ENCODE data around the gene CSNK2A3.
"Not testable (repeated sequence)": the region's sequence is repeated elsewhere in the genome, so short reads cannot be mapped to it uniquely, and the experiment has no call there.

CSNK2A3 gene

DNA sequence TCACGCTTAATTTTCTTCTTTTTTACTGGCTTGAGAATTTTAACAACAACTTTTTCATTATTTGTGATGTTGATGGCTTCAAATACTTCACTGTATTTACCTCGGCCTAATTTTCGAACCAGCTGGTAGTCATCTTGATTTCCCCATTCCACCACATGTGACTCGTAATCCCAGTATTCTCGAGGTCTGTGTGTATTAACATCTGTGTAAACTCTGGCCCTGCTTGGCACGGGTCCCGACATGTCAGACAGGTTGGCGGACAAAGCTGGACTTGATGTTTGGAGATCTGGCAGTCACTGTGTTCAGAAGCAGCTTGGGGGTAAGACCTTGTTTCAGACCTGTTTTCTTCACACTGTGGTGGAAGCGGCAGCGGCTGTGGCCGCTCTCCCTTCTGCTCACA is at the start of gene CSNK2A3:
Gene CSNK2A3 (minus strand): TSS at position 373 of the 400 bp plus-strand sequence. CDS start 131 bp downstream, at position 242.
- not testable (repeated sequence) for DNase-seq

DNA sequence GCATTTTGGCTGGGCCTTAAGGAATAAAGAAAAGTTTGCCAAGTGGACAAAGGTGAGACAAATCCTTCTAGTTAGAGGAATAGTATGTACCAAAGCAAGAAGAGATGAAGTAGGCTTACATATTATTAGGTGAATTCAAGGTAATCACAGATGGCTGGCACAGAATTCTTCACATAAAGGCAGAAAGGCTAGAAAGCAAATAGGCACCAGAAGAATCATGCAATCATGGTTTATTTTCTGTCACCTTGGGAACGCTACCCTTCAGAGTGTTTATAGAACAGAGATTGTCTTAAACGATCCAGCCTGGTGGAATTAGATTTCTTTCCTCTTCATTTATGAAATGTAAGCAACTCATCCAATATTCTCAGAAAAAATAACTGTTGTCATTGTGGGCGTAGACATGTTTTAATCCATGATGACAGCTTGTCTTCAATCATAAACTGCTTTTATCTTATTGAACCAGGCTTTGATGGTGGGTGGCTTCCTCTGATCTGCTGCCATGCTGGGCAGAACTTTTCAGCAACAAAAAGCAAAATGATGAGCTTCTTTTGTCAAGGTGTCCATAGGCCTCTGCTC is 49.0 kb upstream of the CSNK2A3 start:
- DNase-seq = no peak

DNA sequence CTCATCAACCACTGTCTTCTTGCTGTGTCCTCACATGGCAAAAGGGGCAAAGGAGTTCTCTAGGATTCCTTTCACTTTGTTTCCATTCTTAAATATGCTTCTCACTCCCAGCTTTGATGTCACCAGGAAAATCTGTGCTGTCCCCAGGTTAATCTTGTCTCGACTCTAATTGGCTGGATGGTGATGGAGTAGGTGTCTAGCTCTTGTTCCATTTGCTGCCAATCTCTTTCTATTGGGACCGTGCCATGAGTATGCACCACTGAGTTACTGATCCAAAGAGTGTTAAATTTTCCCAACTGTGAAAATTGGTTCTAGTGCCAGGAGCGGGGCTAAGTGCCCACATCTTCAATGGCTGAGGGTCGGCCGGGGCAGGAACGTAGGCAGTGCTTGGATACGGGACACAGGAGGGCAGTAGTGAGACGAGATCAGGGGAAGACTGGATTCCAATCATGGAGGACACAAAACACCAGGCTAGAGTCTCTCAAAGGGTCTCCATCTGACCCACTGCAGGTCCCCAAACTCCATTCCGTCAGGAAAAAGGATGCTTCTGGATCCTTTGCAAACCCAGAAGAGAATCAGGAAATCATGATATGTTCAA is 47.7 kb upstream of the CSNK2A3 start:
- no peak for DNase-seq

DNA sequence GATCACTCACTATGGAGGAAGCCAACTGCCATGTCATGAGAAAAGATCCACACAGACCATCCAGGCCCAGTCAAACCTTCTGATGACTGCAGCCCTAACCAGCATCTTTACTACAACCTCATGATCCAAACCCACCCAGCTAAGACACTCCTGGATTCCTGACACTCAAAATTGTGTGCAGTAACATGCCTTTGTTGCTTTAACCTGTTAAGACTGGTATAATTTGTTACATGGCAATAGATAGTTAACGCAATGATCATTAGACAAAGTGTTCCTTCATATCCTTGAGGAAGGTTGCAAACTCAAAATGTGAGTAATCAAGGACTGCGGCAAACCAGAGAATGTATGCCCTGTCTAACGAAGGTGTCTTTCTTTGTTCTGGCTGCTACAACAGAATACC is 47.1 kb upstream of the CSNK2A3 start:
- no peak for DNase-seq

DNA sequence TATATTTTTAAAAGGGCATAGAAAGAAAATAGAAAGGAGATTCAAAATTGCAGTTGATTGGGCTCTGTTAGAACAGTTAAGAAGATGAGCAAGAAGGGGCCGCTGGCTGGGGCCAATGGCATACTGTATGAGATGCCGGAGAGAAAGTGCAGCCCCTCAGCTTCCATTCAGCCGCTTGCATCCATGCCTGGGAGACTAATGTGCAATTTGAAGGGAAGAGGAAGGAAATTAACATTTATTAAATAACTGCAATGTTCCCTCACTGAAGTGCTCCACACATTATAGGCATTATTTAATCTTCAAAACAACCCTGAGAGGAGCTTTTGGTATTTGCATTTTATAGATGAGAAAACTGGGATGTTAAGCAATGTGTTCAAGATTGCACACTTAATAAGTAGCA is 44.7 kb upstream of the CSNK2A3 start:
- DNase-seq = no peak

DNA sequence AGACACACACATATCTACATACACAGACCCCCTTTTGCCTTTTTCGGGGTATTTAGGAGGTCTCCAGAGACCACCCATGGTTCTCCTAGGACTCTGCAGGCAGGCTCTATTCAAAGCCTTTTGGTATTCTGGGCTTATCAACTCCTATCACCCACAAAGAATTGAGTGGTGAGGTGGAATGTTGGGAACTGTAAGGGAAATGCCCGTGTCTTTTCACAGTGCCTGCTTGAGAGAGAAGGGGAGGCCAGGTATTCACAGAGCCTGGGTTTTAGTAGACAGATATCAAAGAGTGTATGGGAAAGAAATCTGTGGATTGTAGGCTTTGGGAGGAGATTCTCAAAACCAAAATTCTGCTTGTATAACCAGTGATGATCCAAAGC is 44.0 kb upstream of the CSNK2A3 start:
- DNase-seq = no peak

DNA sequence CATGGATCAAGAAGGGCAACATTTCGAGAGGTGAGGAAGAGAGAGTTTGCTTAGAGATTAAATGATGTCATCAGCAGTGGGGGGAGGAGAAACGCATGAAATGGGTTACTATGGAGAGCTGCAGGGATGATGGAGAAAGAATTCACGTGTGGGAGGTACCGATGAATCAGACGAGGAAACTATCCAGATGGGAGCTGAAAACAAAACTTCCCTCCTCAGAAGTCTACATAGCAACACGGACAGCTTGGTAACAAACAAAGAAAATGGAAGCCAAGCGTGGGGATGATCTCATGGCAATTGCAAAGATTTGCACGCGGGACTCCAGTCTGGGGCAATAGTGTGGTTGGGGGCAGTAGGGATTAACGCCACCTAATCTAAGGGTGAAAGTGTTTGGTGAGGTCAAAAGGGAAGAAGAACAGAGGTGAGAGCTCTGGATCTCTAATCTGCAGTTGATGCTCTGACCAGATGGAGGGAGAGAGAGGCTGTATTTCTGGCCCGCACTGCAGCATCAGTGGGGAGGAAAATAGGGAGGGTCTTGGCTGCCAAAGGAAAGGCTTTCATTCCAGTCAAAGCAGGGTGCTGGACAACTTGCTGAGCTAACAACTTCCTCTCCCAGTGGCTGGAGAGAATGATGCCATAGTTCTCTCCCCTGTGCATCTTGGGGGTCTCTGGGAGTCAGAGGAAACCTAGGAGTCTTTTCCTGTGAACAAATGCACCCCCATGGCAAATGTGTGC is 43.4 kb upstream of the CSNK2A3 start:
- no peak for DNase-seq

DNA sequence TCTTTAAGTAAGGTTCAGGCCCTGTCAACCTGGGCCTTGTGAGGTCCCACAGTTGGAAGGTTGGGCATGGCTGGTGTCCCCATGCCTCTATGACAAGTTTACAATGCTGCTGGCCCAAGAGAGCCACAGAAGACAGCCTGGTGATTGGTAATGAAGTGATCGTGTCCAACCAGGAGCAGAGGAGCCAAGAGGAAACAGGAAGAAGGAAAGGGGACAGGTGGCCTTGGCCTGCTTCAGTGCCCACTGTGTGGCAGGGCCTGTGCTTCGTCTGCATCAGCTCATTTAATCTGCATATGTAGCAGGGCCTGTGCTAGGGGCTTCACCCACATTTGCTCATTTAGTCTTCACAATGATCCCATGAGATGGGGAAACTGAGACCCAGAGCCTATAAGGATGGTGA is 42.1 kb upstream of the CSNK2A3 start:
- no peak for DNase-seq

DNA sequence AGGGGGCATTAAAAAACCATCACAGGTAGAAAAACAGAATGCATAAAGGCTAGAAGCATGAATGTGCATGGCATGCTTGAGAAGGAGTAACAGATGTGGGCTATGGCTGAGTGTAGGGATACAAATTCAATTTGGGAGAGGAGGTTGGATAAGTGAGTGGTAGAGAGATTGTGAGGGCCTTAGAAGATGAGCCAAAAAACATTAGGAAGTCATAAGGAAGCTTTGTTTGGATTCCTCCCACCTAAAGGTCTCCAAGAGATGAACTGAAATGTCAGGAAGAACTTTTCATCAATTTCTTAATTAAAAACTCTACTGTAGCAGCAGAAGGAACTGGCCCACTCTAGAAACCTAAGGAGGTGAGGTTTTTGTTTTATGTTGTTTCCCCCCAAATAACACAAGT is 41.2 kb upstream of the CSNK2A3 start:
- no peak for DNase-seq

DNA sequence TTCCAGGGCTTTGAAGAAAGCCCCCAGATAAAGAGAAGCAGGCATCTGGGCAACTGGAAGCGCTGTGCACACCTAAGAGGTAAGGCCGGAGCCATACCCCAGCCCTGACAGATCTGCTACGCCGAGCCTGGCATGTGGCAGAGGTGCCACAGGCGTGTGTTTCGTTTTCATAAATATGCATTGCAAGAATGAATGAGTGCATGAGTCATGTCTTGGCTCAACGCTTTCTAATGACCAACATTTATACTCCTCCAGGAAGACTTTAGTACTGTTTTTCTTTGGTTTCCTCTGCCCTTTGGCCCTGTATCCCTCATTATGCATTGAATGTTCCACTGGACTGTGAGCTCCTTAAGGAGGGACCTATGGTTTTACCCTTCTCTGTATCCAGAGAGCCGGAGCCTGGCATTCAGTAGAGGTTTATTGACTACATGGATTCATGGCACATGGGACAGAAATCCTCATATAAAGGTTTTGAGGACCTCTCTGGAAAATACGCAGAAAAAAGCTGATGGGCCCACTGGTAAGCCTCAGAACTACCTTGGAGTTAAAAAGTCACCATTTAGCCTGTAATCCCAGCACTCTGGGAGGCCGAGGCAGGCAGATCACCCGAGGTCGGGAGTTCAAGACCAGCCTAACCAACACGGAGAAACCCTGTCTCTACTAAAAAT is 38.9 kb upstream of the CSNK2A3 start:
- DNase-seq = no peak

DNA sequence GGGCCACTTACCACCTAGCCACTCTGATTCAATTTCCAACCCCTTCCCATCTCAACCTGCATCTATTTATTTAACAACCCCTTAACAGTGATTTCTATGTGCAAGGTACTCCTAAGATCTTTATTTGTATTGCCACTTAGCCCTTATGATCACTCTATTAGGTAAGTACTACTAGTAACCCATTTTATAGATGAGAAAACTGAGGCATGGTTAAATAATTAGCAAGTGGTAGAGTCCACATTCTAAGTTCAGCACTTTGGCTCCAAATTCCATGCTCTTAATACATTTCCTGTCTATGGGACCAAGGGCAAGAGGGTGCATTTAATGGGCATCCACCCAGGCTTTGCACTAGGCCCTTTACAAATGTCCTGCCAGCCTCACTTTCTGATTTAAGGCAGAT is 38.1 kb upstream of the CSNK2A3 start:
- no peak for DNase-seq

DNA sequence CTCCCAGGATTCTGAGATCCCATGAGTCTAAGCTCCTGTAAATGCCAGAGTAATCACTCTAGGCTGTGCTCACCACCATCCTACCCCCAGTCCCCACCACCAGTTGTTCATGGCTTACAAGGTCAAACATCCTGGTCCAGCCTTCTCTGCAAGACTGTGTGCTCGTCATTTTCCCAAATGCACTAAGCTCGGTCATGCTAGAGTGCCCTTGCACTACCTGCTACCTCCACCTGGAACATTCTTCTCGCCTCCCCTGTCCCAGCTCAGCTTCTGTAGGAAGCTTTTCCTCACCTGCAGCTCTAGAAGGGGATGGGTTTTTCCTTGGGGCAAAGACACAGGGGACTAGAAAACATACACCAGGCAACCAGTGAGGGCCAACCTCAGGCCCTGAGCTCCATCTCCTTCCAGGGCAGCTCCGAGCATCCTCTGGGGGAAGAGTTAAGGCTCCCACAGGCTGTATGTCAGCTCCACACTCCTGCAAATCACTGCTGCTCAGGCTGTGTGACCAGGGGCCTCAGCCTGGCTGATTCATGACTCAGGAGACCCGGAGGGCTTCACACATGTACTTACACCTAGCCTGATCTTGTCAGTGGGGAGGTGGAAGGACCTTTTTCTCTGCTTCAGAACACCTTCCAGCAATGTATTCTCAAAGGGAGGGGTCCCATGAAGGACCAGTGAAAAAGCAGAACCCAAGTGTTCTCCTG is 37.2 kb upstream of the CSNK2A3 start:
- DNase-seq = no peak

DNA sequence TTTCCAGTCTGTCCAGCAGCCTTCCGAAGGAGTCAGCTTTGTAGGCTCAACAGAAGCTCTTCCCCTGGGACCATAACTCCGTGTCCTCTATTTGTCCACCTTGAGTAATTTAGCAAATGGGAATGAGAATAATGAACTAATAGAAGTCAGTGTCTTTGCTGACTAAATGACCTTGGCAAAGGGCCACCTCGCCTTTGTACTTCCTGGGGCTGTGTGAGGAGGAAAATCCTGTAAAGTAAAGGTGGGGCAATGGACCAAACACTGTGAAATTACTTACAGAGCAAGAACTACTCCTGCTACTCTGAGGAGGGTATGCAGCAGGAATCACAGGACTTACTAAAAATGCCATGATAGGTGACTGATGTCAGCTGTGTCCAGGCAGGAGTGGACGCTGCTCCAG is 36.2 kb upstream of the CSNK2A3 start:
- DNase-seq = no peak

DNA sequence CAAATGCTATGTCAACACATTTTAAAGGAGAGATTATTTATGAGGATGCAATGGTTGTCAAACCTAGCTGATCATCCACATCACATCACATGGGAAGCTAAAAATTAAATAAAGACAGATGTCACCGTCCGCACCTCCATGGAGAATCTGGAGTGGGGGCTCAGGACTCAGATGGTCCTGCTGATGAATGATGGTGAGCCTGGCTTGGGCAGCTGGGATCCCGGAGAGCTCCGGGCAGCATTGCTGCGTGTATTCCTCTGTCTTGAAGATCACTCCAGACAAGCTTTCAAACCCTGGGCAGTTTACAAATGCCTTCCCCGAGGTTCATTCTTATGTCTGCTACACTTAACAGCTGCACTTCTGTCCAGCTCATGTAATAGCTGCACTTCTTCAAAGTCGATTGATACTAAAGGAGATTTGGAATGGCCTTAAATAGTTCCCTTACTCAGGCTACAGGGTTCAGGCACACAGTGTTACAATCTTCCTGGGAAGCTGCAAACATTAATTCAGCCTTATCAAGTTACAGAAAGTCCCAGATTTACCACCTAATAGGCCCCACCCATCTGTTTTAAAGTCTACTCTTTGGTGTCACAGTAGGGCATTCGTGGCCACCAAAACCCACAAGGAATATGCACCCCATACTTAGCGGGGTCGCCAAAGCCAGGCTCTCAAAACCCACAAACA is 34.7 kb upstream of the CSNK2A3 start:
- no peak for DNase-seq

DNA sequence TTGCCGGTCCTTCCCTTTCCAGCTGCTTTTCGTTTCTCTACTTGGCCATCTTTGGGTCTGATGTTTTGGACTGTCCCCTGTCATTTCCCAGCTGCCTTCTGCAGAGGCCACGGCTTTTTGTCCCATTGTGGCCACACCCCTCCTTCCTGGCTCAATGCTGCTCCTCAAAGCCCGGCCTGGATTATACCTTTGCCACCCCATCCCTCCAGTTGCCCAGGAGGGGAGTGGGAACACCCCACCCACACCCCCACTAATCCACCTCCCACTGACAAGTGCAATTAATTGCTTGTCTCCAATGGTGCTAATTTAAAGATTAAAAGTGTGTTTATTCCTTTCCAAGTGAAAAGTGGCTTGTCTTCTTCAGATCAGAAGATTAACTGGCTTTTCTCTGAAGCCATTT is 34.2 kb upstream of the CSNK2A3 start:
- no peak for DNase-seq

DNA sequence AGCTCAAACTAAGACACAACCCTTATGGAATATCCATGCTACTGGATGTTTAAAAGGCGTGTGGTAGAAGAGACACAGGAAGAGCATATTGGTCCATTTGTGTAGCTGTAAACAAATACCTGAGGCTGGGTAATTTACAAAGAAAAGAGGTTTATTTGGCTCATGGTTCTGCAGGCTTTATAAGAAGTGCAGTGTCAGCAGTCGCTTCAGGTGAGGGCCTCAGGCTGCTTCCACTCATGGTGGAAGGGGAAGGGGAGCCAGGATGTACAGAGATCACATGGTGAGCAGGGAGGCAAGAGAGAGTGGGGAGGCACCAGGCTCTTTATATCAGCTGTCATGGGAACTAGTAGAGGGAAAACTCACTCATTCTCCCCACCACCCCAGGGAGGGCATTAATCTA is 31.8 kb upstream of the CSNK2A3 start:
- DNase-seq = no peak

DNA sequence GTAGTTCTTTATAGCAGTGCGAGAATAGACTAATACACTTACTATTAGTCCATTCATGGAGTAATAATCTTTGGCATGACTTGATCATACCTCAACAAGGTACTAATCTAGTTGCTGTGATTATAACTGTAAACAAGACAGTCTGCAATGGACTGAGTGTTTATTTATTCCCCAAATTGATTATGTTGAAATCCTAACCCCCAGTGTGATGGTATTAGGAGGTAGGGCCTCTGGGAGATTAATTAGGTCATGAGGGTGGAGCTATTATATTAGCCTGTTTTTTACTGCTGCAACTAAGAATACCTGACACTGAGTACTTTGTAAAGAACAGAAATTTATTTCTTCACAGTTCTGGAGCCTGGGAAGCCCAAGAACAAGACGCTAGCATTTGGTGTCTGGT is 30.9 kb upstream of the CSNK2A3 start:
- no peak for DNase-seq

DNA sequence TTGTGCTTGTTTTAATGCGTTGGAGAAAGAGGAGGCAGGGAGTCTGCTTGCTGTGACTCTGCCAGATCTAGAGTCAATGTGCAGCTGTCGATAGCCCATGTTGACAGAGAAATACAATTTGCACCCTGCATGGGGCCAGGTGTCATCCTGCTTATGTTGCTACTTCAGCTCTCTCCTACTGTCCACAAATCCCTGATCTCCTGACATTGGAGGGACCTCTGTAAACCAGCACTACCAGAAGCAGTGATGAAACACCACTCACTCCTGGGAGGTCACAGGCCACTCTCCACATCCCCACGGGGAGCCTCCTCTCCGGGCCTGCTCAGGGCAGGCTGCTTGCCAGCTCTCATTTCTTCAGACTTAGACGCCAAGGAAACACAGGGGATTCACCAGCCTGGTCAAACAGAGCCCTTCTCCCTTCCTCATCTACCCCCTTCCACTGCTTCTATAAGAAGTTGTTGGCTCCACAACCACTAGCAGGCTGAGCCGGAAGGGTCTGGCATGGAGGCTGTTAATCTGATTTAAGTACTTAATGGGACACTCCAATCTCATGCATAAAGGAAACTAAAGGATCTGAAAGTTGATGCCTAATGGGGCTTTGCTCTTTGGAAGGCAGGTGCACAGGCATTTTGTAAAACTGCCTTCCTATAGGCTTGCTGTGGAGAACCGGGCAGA is 29.9 kb upstream of the CSNK2A3 start:
- DNase-seq = no peak

DNA sequence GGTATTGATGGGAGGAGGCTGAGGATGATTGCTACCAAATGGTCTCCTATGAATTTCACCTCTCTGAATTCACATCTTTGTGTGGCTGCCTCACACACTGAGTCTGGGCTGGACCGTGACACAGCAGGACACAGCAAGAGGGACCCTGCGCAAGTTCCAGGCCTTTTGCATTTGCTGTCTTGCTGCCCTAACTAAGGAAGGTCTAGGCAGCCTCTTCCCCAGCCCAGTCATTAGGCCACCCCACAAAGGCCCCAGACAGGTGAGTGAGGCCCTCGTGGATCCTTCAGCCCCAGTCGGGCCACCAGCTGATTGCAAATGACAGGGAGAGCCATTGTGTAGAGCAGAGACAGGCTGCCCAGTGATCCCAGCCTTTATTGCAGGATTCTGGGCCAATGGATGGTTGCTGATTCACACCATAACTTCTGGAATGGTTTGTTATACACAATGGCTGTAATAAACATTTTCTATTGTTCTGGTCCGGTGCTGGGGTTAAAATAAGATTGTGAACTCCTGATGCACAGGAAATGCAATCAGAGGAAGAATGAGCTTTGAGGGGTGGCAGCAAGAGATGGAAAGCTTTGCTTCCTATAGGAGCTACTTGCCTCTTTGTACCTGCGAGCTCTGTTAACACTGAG is 28.5 kb upstream of the CSNK2A3 start:
- DNase-seq = no peak

DNA sequence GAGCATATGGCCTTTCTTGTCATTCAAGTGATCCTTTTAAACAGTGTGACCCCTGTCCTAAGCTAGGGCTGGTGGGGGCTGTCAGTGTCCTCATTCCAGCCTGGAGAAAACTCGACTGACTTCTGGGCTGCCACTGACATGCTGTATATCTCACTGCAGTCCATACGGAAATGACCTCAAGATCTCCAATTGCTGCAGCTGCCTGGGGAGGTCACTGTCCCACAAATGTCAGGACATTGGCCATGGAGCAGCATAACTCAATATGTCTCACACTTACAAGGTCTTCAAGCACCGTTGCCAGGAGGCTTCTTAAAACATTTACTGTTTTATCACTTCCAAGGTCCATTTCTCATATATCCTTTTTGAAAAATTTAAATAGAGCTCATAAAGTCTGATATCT is 27.8 kb upstream of the CSNK2A3 start:
- DNase-seq = no peak

DNA sequence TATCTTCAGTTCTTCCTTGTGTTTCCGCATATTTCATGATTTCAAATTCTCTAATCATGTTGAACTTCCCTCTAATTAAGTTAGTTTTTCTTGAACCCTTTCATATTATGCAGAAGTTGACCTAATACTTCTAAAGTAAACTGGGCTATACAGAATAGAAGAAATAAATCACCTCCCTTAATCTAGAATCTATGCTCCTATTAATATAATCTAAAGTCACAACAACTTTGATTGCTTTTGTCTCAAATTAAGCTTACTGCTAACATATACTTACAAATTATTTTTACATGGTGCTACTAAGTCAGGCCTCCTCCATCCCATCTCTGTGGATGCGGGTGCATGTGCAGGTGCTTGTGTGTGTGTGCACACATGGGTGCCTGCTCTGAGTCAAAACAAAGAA is 27.3 kb upstream of the CSNK2A3 start:
- no peak for DNase-seq

DNA sequence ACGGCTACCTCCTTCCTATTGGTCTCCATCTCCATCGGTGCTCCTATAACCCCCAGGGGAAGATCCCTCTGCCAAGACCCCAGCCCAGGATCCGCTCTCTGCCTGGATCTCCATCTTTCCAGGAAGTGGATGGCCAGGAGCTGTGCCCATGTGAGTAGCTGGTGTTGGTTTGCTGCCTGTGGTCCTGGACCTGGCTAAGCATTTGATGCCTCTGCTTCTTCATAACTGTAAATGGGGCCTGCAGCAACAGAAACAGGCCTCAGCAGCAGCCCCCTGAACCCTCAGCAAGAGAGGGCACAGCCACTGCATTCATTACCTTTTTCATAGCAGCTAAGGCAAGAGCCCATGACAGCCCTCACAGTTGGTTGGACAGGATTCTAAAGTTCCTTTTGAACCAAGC is 26.6 kb upstream of the CSNK2A3 start:
- DNase-seq = no peak

All from activated effector memory CD4-positive, alpha-beta T cell treated with Interleukin-2 at 50 U/mL for 16 hours (primary cell).